Mesothelial cell of epicardium (in vitro differentiated cells): ENCODE measurements around the gene GMDS. TPM values are rescaled to one million over a fixed set of nuclear protein-coding genes. Genes with fewer than 3 reads are reported as not detected.
A peak's percentile ranks its signal among the peaks of the same experiment; 100 is the strongest.

Source experiments
- DNase-seq, 2 experiments: peaks; one replicate each; pipeline ENCODE4 v3.0.0; 2021; ENCODE audit warnings: low spot score in 2 of 2; ENCODE audit not compliant: unreplicated experiment in 2 of 2
- H3K27ac Mint-ChIP-seq: 2 replicates; pipeline ENCODE4 v1.8.0; 2021; ENCODE audit warnings: mixed read lengths
- H3K27me3 Mint-ChIP-seq: 2 replicates; pipeline ENCODE4 v1.8.0; 2021; ENCODE audit warnings: low read depth, mixed read lengths
- H3K36me3 Mint-ChIP-seq: 2 replicates; pipeline ENCODE4 v1.8.0; 2021; ENCODE audit warnings: mixed read lengths
- H3K4me1 Mint-ChIP-seq: 2 replicates; pipeline ENCODE4 v1.8.0; 2021; ENCODE audit warnings: mixed read lengths
- H3K4me3 Mint-ChIP-seq: 2 replicates; pipeline ENCODE4 v1.8.0; 2021; ENCODE audit warnings: mild to moderate bottlenecking, moderate library complexity, mixed read lengths
- H3K9me3 Mint-ChIP-seq: 2 replicates; pipeline ENCODE4 v1.8.0; 2021; ENCODE audit warnings: mixed read lengths
- CTCF ChIP-seq: fragments of 200-600 bp; sonication (generic); IDR thresholded peaks from one replicate; pipeline ENCODE4 v1.5.0; 2021; ENCODE audit warnings: antibody characterized with exemption; ENCODE audit not compliant: unreplicated experiment
- total RNA-seq: library from RNA; stranded (reverse); gene quantifications from 3 replicates; pipeline ENCODE4 v1.2.1, GENCODE V29; 2021

GMDS gene
- total RNA-seq, 1 donor from 2014 or later: 39.9 TPM

GRCh38 chr6:1834207-1834606 is 411.2 kb downstream of the GMDS start:
- no peak for TF ChIP-seq CTCF
- no peak for DNase-seq
- H3K27me3 Mint-ChIP-seq: no peaks in the 10 kb centered on the region
- H3K27ac Mint-ChIP-seq: no peak overlapping the region
- H3K9me3 Mint-ChIP-seq: no peaks in the 10 kb centered on the region
- no peak overlapping the region for H3K4me3 Mint-ChIP-seq
- no peaks in the 10 kb centered on the region for H3K36me3 Mint-ChIP-seq
- H3K4me1 Mint-ChIP-seq: peaks cover 58% of the 10 kb centered on the region

GRCh38 chr6:1832844-1833787 is 412.3 kb downstream of the GMDS start:
- Mint-ChIP-seq H3K27me3 (no peaks in the 10 kb centered on the region), H3K27ac (peak overlapping the region; percentile 35), H3K4me1 (peaks cover 47% of the 10 kb centered on the region), H3K4me3 (no peak overlapping the region), H3K36me3 (peaks cover 9% of the 10 kb centered on the region), H3K9me3 (peaks cover 10% of the 10 kb centered on the region)
- no peak for DNase-seq
- no peak for TF ChIP-seq CTCF

DNA sequence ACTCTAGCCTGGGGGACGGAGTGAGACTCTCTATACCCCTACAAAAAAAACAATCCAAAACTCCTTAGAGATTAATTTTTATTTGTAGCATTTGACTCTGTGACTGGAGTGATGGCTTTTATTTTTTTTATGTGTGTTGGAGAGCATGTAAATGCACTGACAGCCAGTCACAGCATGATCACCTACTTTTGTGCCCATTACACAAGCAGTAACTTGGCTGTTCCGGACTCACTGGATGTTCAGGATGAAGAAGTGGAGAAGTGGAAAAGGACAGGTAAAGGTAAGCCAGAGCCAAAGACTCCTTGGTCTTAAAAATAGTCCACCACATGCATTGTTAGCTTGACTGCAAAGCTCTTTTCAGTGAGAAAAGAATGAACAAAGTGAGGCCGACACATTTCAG is 413.0 kb downstream of the GMDS start:
- Mint-ChIP-seq H3K4me3 (no peak overlapping the region), H3K9me3 (peaks cover 17% of the 10 kb centered on the region), H3K4me1 (peaks cover 39% of the 10 kb centered on the region), H3K27ac (no peak overlapping the region), H3K36me3 (peaks cover 16% of the 10 kb centered on the region), H3K27me3 (no peaks in the 10 kb centered on the region)
- DNase-seq: no peak
- no peak for TF ChIP-seq CTCF

GRCh38 chr6:1827984-1828793 is 417.2 kb downstream of the GMDS start:
- peaks cover 9% of the 10 kb centered on the region for H3K4me1 Mint-ChIP-seq
- no peak for TF ChIP-seq CTCF
- H3K27ac Mint-ChIP-seq: no peak overlapping the region
- peaks cover 18% of the 10 kb centered on the region for H3K9me3 Mint-ChIP-seq
- H3K4me3 Mint-ChIP-seq: no peak overlapping the region
- peaks cover 20% of the 10 kb centered on the region for H3K36me3 Mint-ChIP-seq
- H3K27me3 Mint-ChIP-seq: no peaks in the 10 kb centered on the region
- DNase-seq: no peak

- H3K4me1 Mint-ChIP-seq: peaks cover 16% of the 10 kb centered on the region
- H3K9me3 Mint-ChIP-seq: peaks cover 18% of the 10 kb centered on the region
- no peak overlapping the region for H3K27ac Mint-ChIP-seq
- peaks cover 20% of the 10 kb centered on the region for H3K36me3 Mint-ChIP-seq
- H3K4me3 Mint-ChIP-seq: no peak overlapping the region
- H3K27me3 Mint-ChIP-seq: no peaks in the 10 kb centered on the region
- DNase-seq: no peak
- TF ChIP-seq CTCF: no peak
Measured at GRCh38 chr6:1825926-1826325, 419.5 kb downstream of the GMDS start.
